GM23338 (cell line): ENCODE measurements around the gene WDR70. TPM values are rescaled to one million over a fixed set of nuclear protein-coding genes. Genes with fewer than 3 reads are reported as not detected.
"Not testable (repeated sequence)": the region's sequence is repeated elsewhere in the genome, so short reads cannot be mapped to it uniquely, and the experiment has no call there.

ENCODE experiments used
- ATAC-seq: fragments of 200-7000 bp; cut with Tn5 transposase; 3 replicates; pipeline ENCODE4 v1.9.1; 2020
- DNase-seq: peaks from one replicate; pipeline ENCODE4 v3.0.0-alpha.2; 2015; ENCODE audit warnings: low spot score
- H2AFZ ChIP-seq: fragments of 200-600 bp; sonication (generic); 2 replicates; pipeline ENCODE4 v1.8.0; 2016; ENCODE audit warnings: antibody characterized with exemption, mild to moderate bottlenecking, moderate library complexity
- H3F3A ChIP-seq: fragments of 200-600 bp; sonication (generic); replicated peaks from 2 replicates; pipeline ENCODE4 v1.8.0; 2017; ENCODE audit warnings: antibody characterized with exemption, mixed run types, low read depth
- H3K27ac ChIP-seq: fragments of 200-600 bp; sonication (generic); 2 replicates; pipeline ENCODE4 v1.6.1; 2016; ENCODE audit warnings: low read depth
- H3K27me3 ChIP-seq: fragments of 200-600 bp; sonication (generic); 2 replicates; pipeline ENCODE4 v1.8.0; 2016; ENCODE audit warnings: mild to moderate bottlenecking, mixed run types, moderate library complexity; ENCODE audit not compliant: insufficient read depth
- H3K36me3 ChIP-seq: fragments of 200-600 bp; sonication (generic); 2 replicates; pipeline ENCODE4 v1.8.0; 2016; ENCODE audit warnings: mild to moderate bottlenecking; ENCODE audit not compliant: insufficient read depth
- H3K4me1 ChIP-seq: fragments of 200-600 bp; sonication (generic); 2 replicates; pipeline ENCODE4 v1.8.0; 2016; ENCODE audit warnings: mild to moderate bottlenecking, moderate library complexity; ENCODE audit not compliant: insufficient read depth
- H3K4me2 ChIP-seq: fragments of 200-600 bp; sonication (generic); 2 replicates; pipeline ENCODE4 v1.7.1; 2017; ENCODE audit warnings: mixed run types
- H3K4me3 ChIP-seq: fragments of 200-600 bp; sonication (generic); 2 replicates; pipeline ENCODE4 v1.6.1; 2016; ENCODE audit warnings: mixed run types
- H3K79me2 ChIP-seq: fragments of 200-600 bp; sonication (generic); replicated peaks from 2 replicates; pipeline ENCODE4 v1.8.0; 2017; ENCODE audit warnings: mild to moderate bottlenecking; ENCODE audit not compliant: insufficient read depth
- H3K9me2 ChIP-seq: fragments of 200-600 bp; sonication (generic); 2 replicates; pipeline ENCODE4 v1.8.0; 2017; ENCODE audit not compliant: insufficient read depth
- H4K20me1 ChIP-seq: fragments of 200-600 bp; sonication (generic); replicated peaks from 2 replicates; pipeline ENCODE4 v1.8.0; 2017; ENCODE audit warnings: mild to moderate bottlenecking; ENCODE audit not compliant: insufficient read depth
- H3K27ac Mint-ChIP-seq: 2 replicates; pipeline ENCODE4 v1.8.0; 2020; ENCODE audit warnings: inconsistent platforms, mild to moderate bottlenecking, moderate library complexity, mixed read lengths
- H3K27me3 Mint-ChIP-seq: 3 replicates; pipeline ENCODE4 v1.8.0; 2022; ENCODE audit warnings: low read depth, mild to moderate bottlenecking, moderate library complexity, mixed read lengths, inconsistent platforms; ENCODE audit not compliant: insufficient read depth, poor library complexity
- H3K36me3 Mint-ChIP-seq: 3 replicates; pipeline ENCODE4 v1.8.0; 2021; ENCODE audit warnings: low read depth, mild to moderate bottlenecking, inconsistent platforms, moderate library complexity, mixed read lengths
- H3K4me1 Mint-ChIP-seq: 3 replicates; pipeline ENCODE4 v1.8.0; 2020; ENCODE audit warnings: mild to moderate bottlenecking, inconsistent platforms, mixed read lengths
- H3K4me3 Mint-ChIP-seq: 3 replicates; pipeline ENCODE4 v1.8.0; 2021; ENCODE audit warnings: moderate library complexity, mild to moderate bottlenecking, inconsistent platforms, mixed read lengths
- H3K9me3 Mint-ChIP-seq: 3 replicates; pipeline ENCODE4 v1.8.0; 2020; ENCODE audit warnings: moderate library complexity, mild to moderate bottlenecking, inconsistent platforms, mixed read lengths
- ETS1 ChIP-seq: IDR thresholded peaks from 2 replicates; pipeline ENCODE4 v1.6.1; 2016; ENCODE audit warnings: antibody characterized with exemption
- EZH2 ChIP-seq: fragments of 200-600 bp; sonication (generic); IDR thresholded peaks from one replicate; pipeline ENCODE4 v1.8.0; 2017; ENCODE audit warnings: antibody characterized with exemption, mild to moderate bottlenecking, low read depth; ENCODE audit not compliant: unreplicated experiment
- JUNB ChIP-seq: IDR thresholded peaks from one replicate; pipeline ENCODE4 v1.6.1; 2016; ENCODE audit warnings: antibody characterized with exemption; ENCODE audit not compliant: unreplicated experiment
- NANOG ChIP-seq: IDR thresholded peaks from 2 replicates; pipeline ENCODE4 v1.6.1; 2016; ENCODE audit warnings: antibody characterized with exemption, borderline replicate concordance
- POLR2AphosphoS5 ChIP-seq: IDR thresholded peaks from 2 replicates; pipeline ENCODE4 v1.6.1; 2016; ENCODE audit warnings: antibody characterized with exemption, low read depth
- STAT1 ChIP-seq: IDR thresholded peaks from one replicate; pipeline ENCODE4 v1.6.1; 2016; ENCODE audit warnings: antibody characterized with exemption; ENCODE audit not compliant: unreplicated experiment
- ZNF462 ChIP-seq: fragments of 250-450 bp; sonication (Bioruptor Pico); IDR thresholded peaks from 2 replicates; pipeline ENCODE4 v1.5.0; 2020; ENCODE audit warnings: mild to moderate bottlenecking, moderate library complexity
- polyA plus RNA-seq: library from polyadenylated mRNA; unstranded; fragments of >200 nt; fragmentation: Nextera tagmentation; extraction: Ambion mirVana; gene quantifications from 2 replicates; pipeline ENCODE4 v1.2.1, GENCODE V29; 2016
- total RNA-seq: library from RNA; depleted of rRNA; stranded (reverse); fragments of >200 nt; shearing (Covaris generic); gene quantifications from 2 replicates; pipeline ENCODE4 v1.2.3, GENCODE V29; 2014

The WDR70 gene
- total and polyA plus RNA-seq, 2 experiments from 2014 or later, result 34.9 to 86.7 TPM

GRCh38 chr5:37593292-37593691, 214.2 kb downstream of the WDR70 start:
- not testable (repeated sequence) for H3K4me3 Mint-ChIP-seq, H4K20me1 ChIP-seq, DNase-seq, ATAC-seq, H3K27me3 Mint-ChIP-seq, H3K27me3 ChIP-seq, H3K36me3 ChIP-seq, H3F3A ChIP-seq, H2AFZ ChIP-seq, H3K27ac Mint-ChIP-seq, H3K4me2 ChIP-seq, H3K79me2 ChIP-seq, H3K4me3 ChIP-seq, H3K9me2 ChIP-seq, H3K4me1 Mint-ChIP-seq, H3K36me3 Mint-ChIP-seq, H3K27ac ChIP-seq, H3K4me1 ChIP-seq
- peaks cover 10% of the 10 kb centered on the region; the same call in 1 of the 3 replicates for H3K9me3 Mint-ChIP-seq

- DNase-seq, H3K4me3 Mint-ChIP-seq, ATAC-seq, H3K79me2 ChIP-seq, H3K4me1 ChIP-seq, H3F3A ChIP-seq, H3K4me1 Mint-ChIP-seq, H3K4me2 ChIP-seq, H4K20me1 ChIP-seq, H3K36me3 ChIP-seq, H3K36me3 Mint-ChIP-seq, H3K27me3 ChIP-seq, H3K4me3 ChIP-seq, H3K27ac ChIP-seq, H2AFZ ChIP-seq, H3K27me3 Mint-ChIP-seq, H3K9me2 ChIP-seq: not testable (repeated sequence)
- peaks cover 12% of the 10 kb centered on the region; the same call in 1 of the 3 replicates for H3K9me3 Mint-ChIP-seq
- H3K27ac Mint-ChIP-seq, result peak overlapping the region; percentile 1; the same call in 1 of the 2 replicates
These were observed 215.7 kb downstream of the WDR70 start for GRCh38 chr5:37594864-37595263.

- H3K9me3 Mint-ChIP-seq, result peaks cover 8% of the 10 kb centered on the region; the same call in 2 of the 3 replicates
- DNase-seq, result no peak
- ATAC-seq, result no peak
- TF ChIP-seq ETS1, result no peak
- TF ChIP-seq POLR2AphosphoS5, result no peak
- no peak for TF ChIP-seq NANOG
- TF ChIP-seq STAT1, result no peak
- no peak for TF ChIP-seq EZH2
- TF ChIP-seq JUNB, result no peak
- TF ChIP-seq ZNF462 (CRISPR knock-in tag), result no peak
- H3K4me2 ChIP-seq, result no peak overlapping the region
- H2AFZ ChIP-seq, result no peak overlapping the region
- no peaks in the 10 kb centered on the region for H3K36me3 ChIP-seq
- H3K36me3 Mint-ChIP-seq, result peaks cover under 1% of the 10 kb centered on the region; the same call in 2 of the 3 replicates
- no peaks in the 10 kb centered on the region for H3K79me2 ChIP-seq
- H3K4me3 Mint-ChIP-seq, result no peak overlapping the region
- H3K27ac Mint-ChIP-seq, result no peak overlapping the region
- no peak overlapping the region for H3K27ac ChIP-seq
- H3K9me2 ChIP-seq, result no peaks in the 10 kb centered on the region
- H3K4me1 Mint-ChIP-seq, result no peaks in the 10 kb centered on the region
- no peaks in the 10 kb centered on the region for H3K27me3 Mint-ChIP-seq
- no peaks in the 10 kb centered on the region for H3K4me1 ChIP-seq
- H3K27me3 ChIP-seq, result no peaks in the 10 kb centered on the region
- H3K4me3 ChIP-seq, result no peak overlapping the region
- H4K20me1 ChIP-seq, result no peaks in the 10 kb centered on the region
- no peaks in the 10 kb centered on the region for H3F3A ChIP-seq
These were observed 219.6 kb downstream of the WDR70 start for GRCh38 chr5:37598733-37599132.
